GM03348 (cell line): Measurements from ENCODE around the gene IL22.
"Not testable (repeated sequence)": the region's sequence is repeated elsewhere in the genome, so short reads cannot be mapped to it uniquely, and the experiment has no call there.

Source experiments
- DNase-seq: peaks from one replicate; pipeline ENCODE4 v3.0.0; 2012; ENCODE audit warnings: low spot score

Gene IL22

DNA sequence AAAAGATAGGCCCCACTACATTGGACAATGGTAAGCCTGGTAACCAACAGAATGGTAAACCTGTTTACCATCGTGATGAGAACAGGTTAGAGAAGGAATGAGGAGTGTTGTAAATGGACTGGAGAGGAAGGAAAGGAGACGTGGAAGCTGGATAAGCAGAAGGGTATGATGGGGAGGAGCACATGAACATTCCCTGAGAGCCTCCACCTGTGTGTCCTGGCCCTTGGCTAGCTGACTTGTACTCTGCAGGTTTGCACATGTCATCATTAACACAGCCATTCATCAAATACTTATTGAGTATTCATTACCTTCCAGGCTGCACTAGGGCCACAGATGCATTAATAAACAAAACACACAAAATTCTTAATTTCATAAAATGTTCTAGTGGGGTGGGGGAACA lies 23.4 kb downstream of the IL22 start:
- no peak for DNase-seq

DNA sequence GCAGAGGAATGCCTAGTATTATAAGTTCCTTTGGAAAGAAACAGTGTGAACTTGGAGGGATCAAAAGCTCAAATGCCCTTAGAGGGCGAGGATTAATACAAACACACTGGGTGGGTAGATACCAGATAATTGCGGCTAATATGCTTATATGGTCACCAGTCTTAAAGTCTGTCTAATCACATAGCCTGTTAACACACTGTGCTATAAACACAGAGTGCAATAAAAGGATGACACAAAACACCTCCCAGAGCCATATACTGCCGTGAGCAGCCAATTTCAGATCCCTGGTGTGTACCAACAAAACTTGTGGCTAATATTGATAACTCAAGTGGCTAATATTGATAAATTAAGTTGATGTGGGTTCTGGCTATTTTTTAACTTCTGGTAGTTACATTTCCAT lies 26.0 kb downstream of the IL22 start:
- DNase-seq, result no peak

- DNase-seq, result no peak
These were observed 27.6 kb downstream of the IL22 start, which contains the start of gene IL26 for GRCh38 chr12:68225576-68226476. Gene IL26 (minus strand): TSS chr12:68225810. CDS start chr12:68225756, 54 bp downstream.

- peak; percentile 25 for DNase-seq
These were observed 28.7 kb downstream of the IL22 start for GRCh38 chr12:68224613-68225285.

DNA sequence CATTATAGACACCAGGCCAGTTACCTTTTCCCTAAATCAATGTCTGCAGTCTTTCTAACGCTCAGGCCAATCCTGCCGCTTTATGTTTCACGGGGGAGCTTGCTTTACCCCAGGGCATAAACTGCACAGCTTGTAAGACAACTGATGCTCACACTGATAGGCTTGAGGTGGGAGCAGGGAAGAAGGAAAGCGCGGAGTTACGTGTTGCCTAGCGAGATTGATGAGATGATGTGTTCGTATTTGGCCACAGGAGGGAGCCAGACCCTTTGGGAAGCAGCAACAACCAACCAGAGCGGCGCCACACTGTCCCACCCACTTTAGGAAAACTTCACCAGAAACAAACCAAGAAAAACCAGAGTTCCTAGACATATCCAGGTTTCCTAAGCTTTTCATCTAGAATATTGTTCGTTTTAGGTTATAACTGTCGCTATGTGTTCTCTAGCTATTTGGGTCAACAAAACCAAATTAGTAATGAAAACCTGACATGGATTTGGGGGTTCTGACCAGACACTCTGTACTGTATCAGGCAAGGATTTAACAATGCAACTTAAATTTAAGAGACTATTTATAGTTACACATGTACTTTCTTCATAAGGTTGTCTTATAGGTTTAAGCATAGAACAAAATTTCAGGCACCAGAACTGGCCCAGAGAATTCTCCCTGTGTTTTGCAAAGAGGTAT lies 30.2 kb downstream of the IL22 start:
- peak; percentile 87 for DNase-seq

GRCh38 chr12:68222326-68222725 lies 31.1 kb downstream of the IL22 start:
- DNase-seq, result no peak

- DNase-seq, result no peak
These were observed 31.9 kb downstream of the IL22 start for GRCh38 chr12:68221497-68221896.

- no peak for DNase-seq
These were observed 42.5 kb downstream of the IL22 start for GRCh38 chr12:68210875-68211274.

DNA sequence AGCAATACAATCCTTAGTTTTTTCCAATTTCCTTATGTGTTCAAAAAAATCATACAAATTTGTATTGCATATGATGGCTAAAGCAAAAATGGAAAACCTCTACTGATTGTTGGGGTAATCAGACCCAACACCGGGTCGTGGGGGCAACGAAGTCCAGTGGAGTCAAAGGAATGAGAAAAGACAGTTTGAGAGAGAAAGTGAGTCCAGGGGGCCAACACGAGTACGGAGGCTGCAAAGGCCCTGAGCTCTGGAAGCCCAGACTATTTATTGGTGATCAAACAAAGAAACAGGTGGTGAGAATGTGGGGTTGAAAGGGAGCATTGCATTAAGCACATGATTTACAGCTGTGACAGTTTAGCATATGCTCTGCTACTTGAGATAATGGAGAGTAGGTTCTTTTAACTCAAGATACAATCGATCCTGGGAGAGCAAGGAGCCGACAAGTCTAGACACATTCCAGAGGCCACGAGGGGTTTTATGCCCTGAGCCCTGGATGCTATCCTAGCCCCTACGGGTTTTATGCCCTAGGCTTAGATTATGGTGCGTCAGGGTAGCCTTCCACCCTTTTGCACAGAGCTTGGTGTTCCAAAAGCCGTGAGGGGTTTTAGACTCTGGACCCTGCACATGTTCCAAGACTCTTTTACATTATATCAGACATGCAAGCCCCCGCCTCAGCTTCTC lies 44.2 kb downstream of the IL22 start:
- DNase-seq, result not testable (repeated sequence)

- no peak for DNase-seq
These were observed 46.1 kb downstream of the IL22 start for GRCh38 chr12:68207276-68207675.

DNA sequence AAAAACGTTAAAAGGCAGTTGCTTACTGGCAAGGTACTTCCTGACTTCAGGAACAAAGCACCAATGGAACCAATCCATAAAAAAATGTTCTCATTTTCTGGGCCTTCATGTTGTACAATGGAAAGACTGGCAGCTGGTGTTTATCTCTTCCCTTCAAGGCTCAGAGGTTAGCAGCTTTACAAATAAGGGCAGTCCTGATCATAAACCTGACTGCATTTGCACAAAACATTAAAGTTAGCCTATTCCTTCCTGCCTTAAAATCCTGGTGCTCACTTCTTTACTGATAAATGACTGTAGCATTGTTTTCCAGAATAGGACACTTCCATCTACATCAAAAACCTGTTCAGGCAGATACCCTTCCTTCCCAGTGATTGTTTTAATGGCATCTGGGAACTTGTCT lies 47.0 kb downstream of the IL22 start:
- no peak for DNase-seq

- DNase-seq, result no peak
These were observed 49.9 kb downstream of the IL22 start for GRCh38 chr12:68203460-68203875.

DNA sequence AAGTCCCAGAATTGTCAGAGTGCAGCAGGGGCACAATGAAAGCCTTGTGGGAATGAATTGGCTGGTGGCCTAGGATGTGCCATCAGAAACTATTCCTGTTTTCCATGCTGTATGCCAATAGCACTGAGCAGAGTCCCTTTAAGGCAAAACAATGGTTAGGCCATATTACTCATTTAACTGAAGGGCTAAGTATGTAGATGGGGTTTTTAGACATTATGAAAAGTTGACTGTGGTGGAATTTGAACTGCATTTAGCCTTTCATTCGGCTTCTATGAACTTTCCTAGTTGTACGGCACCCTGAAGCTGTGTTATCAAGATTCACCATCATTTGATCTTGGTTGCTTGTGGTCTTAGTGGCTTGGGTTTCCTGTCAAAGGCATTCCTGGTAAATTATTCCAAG lies 52.5 kb downstream of the IL22 start:
- no peak for DNase-seq

- DNase-seq, result no peak
These were observed 54.3 kb downstream of the IL22 start for GRCh38 chr12:68199127-68199526.

- DNase-seq, result no peak
These were observed 54.8 kb downstream of the IL22 start for GRCh38 chr12:68198507-68199086.
